Activated B cell treated with CpG ODN at 0.5 μM for 24 hours (primary cell): ENCODE data around the gene CNN3. TPM values are rescaled to one million over a fixed set of nuclear protein-coding genes. Genes with fewer than 3 reads are reported as not detected.

Experiments
- ATAC-seq: fragments of 200-7000 bp; cut with Tn5 transposase; one replicate; pipeline ENCODE4 v1.10.0; 2021; ENCODE audit warnings: low read depth, mild to moderate bottlenecking, moderate library complexity
- CTCF ChIA-PET: fragments of 350-600 bp; sonication (Branson Sonifier 250); formaldehyde crosslinking; loops from one replicate; lab custom pipeline; 2021; ENCODE audit warnings: antibody characterized with exemption; lab: Charles Lee
- POLR2A ChIA-PET: fragments of 350-600 bp; sonication (Branson Sonifier 250); formaldehyde crosslinking; loops from one replicate; lab custom pipeline; 2021; ENCODE audit warnings: antibody characterized with exemption; lab: Charles Lee
- DNase-seq: peaks from one replicate; pipeline ENCODE4 v3.0.0; 2022
- H3K27ac Mint-ChIP-seq: one replicate; pipeline ENCODE4 v1.8.0; 2020; ENCODE audit warnings: mixed read lengths
- H3K27me3 Mint-ChIP-seq: one replicate; pipeline ENCODE4 v1.8.0; 2021; ENCODE audit warnings: mixed read lengths
- H3K36me3 Mint-ChIP-seq: one replicate; pipeline ENCODE4 v1.8.0; 2021; ENCODE audit warnings: low read depth, mixed read lengths
- H3K4me1 Mint-ChIP-seq: one replicate; pipeline ENCODE4 v1.8.0; 2021; ENCODE audit warnings: mixed read lengths
- H3K4me3 Mint-ChIP-seq: one replicate; pipeline ENCODE4 v1.8.0; 2020; ENCODE audit warnings: mild to moderate bottlenecking, mixed read lengths
- H3K9me3 Mint-ChIP-seq: one replicate; pipeline ENCODE4 v1.8.0; 2020; ENCODE audit warnings: mixed read lengths
- CTCF ChIP-seq: fragments of 200-600 bp; IDR thresholded peaks from one replicate; pipeline ENCODE4 v1.8.0; 2022; ENCODE audit warnings: antibody characterized with exemption, mild to moderate bottlenecking
- intact Hi-C: fragments of 100-400 bp; cut with micrococcal nuclease; formaldehyde crosslinking; loops from one replicate; pipeline ENCODE4 v1.15.1; 2024
- total RNA-seq: library from RNA; stranded (reverse); gene quantifications from 2 replicates; pipeline ENCODE4 v1.2.3, GENCODE V29; 2022

The CNN3 gene
- 6.2 and 11.8 TPM in 2 replicates for total RNA-seq

GRCh38 chr1:94926915-94927404 is at the start of gene CNN3:
Gene CNN3 (minus strand): TSS chr1:94927110. CDS start chr1:94926894, 216 bp downstream.
- TF ChIP-seq CTCF: no peak
- Mint-ChIP-seq H3K27me3 (peaks cover 15% of the 10 kb centered on the region), H3K9me3 (no peaks in the 10 kb centered on the region)

GRCh38 chr1:94974824-94975223 is 47.9 kb upstream of the CNN3 start:
- DNase-seq: no peak
- Mint-ChIP-seq H3K9me3 (no peaks in the 10 kb centered on the region), H3K4me3 (no peak overlapping the region), H3K27me3 (no peaks in the 10 kb centered on the region), H3K27ac (no peak overlapping the region), H3K4me1 (peaks cover 15% of the 10 kb centered on the region), H3K36me3 (no peaks in the 10 kb centered on the region)
- no peak for TF ChIP-seq CTCF
- intact Hi-C loops: loop anchor here (10.0 kb wide), 1 partner anchor 560 kb away; the partner anchor contains the start of gene ABCD3
- ChIA-PET CTCF (no interaction called here), POLR2A (interaction anchor here (0.6 kb wide), 1 partner anchor 12 kb away, joined by 3 read pairs; no protein-coding TSS in a partner anchor)
- no peak for ATAC-seq

More at GRCh38 chr1:94926915-94927404, at the start of gene CNN3:
- ChIA-PET POLR2A (interaction anchor here (0.6 kb wide), 1 partner anchor 70 kb away, joined by 3 read pairs; no protein-coding TSS in a partner anchor), CTCF (interaction anchor here (1.8 kb wide), 1 partner anchor 115 kb away, joined by 5 read pairs; no protein-coding TSS in a partner anchor)
- DNase-seq: peak; percentile 74
- Mint-ChIP-seq H3K4me3 (peak within 1 kb of the TSS; percentile 86), H3K27ac (peak within 1 kb of the TSS; percentile 86), H3K36me3 (no peaks in the 10 kb centered on the region), H3K4me1 (peaks cover 30% of the 10 kb centered on the region)
- peak; percentile 87 for ATAC-seq
- intact Hi-C loops: loop anchor here (1.0 to 10.0 kb wide), 10 partner anchors 35 to 1952 kb away; partner anchors contain the start of genes ABCD3, ALG14, GCLM and RWDD3

GRCh38 chr1:94974241-94974640 is 47.3 kb upstream of the CNN3 start:
- peaks cover 9% of the 10 kb centered on the region for H3K4me1 Mint-ChIP-seq
- no peak overlapping the region for H3K4me3 Mint-ChIP-seq
- ATAC-seq: no peak
- no peaks in the 10 kb centered on the region for H3K9me3 Mint-ChIP-seq
- ChIA-PET CTCF (no interaction called here), POLR2A (interaction anchor here (0.6 kb wide), 1 partner anchor 11 kb away, joined by 3 read pairs; no protein-coding TSS in a partner anchor)
- no peak for TF ChIP-seq CTCF
- no peaks in the 10 kb centered on the region for H3K36me3 Mint-ChIP-seq
- H3K27ac Mint-ChIP-seq: no peak overlapping the region
- intact Hi-C loops: loop anchor here (10.0 kb wide), 1 partner anchor 559 kb away; the partner anchor contains the start of gene ABCD3
- no peaks in the 10 kb centered on the region for H3K27me3 Mint-ChIP-seq
- no peak for DNase-seq

- Mint-ChIP-seq H3K36me3 (no peaks in the 10 kb centered on the region), H3K4me1 (peaks cover 3% of the 10 kb centered on the region), H3K4me3 (no peak overlapping the region), H3K27ac (no peak overlapping the region), H3K9me3 (no peaks in the 10 kb centered on the region), H3K27me3 (no peaks in the 10 kb centered on the region)
- DNase-seq (no peak), ATAC-seq (no peak)
- intact Hi-C loops: loop anchor here (10.0 kb wide), 1 partner anchor 559 kb away; the partner anchor contains the start of gene ABCD3
- ChIA-PET CTCF (no interaction called here), POLR2A (interaction anchor here (0.7 kb wide), 1 partner anchor 1069 kb away, joined by 4 read pairs; no protein-coding TSS in a partner anchor)
- no peak for TF ChIP-seq CTCF
Measured at GRCh38 chr1:94973309-94973922, 46.5 kb upstream of the CNN3 start.

GRCh38 chr1:94971491-94971924 is 44.6 kb upstream of the CNN3 start:
- ATAC-seq: no peak
- Mint-ChIP-seq H3K4me3 (no peak overlapping the region), H3K9me3 (no peaks in the 10 kb centered on the region), H3K27ac (no peak overlapping the region), H3K27me3 (no peaks in the 10 kb centered on the region), H3K4me1 (no peaks in the 10 kb centered on the region), H3K36me3 (no peaks in the 10 kb centered on the region)
- CTCF ChIA-PET: no interaction called here
- POLR2A ChIA-PET: no interaction called here
- TF ChIP-seq CTCF: no peak
- intact Hi-C loops: loop anchor here (10.0 kb wide), 1 partner anchor 557 kb away; the partner anchor contains the start of gene ABCD3
- DNase-seq: no peak
